GM21528 (cell line): ENCODE measurements around the gene RHOJ.

Experiments used
- ATAC-seq: cut with Tn5 transposase; IDR thresholded peaks from one replicate; pipeline ENCODE4 v1.9.1; 2021; ENCODE audit warnings: mild to moderate bottlenecking, moderate library complexity; ENCODE audit not compliant: unreplicated experiment, low FRiP score

RHOJ gene

DNA sequence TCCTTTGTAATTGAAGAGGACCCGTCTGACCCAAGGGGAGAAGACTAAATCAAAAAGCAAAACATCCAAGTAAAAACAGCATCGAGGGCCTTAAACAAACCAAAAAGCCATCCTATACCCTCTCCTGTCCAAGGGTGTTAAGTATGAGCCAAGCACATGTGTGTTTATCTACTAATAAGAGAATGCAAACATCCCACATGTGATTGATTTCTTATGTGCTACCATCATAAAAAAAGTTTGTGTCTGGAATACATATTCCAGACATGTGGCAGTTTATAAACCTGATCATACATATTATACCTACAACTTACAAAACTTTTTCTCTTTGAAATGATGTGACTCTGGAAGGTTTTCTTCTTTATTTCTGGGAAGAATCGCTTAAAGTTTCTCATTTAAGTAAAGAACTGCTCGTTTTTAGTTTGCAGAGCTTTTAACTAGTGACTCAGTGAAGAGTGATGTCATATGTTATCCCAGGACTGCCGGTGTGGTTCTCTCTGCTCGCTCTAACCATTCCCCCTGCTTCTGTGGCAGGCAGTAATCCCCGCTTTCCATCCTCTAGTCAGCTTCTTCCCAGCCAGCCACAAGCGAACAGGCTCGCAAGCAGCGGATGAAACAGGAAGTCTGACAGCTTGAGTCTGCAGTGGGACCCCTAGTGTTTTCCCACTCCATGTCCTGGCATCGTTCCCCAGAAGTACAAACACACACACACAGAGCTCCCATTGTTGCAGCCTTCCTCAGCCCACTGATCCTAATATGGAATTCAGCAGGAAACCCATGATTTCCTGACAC is 431 bp upstream of the RHOJ start:
- no peak for ATAC-seq

DNA sequence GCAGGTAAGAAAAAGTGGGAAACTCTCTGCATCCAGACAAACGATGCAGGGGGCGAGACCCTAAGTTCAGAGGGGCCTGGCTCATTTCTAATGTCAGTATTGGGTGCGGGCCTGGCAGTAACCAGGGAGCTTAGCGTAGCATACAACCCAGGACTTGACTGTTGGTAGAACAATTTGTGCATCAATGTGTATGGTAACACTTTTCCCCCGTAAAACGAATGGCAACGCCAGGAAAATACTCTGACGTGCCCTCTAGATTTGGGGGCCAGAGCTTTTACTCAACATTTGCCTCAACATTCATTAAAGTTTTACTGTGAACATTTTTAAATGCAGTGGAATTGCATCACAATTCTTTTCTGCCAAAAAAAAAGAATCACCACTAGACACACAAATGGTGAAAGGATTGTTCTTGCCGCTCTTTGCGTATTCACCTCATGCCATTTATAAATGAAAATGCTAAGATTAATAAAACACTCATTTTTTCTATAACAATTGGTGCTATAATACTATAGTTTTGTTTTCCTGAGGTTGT is 867 bp downstream of the RHOJ start:
- ATAC-seq: no peak

DNA sequence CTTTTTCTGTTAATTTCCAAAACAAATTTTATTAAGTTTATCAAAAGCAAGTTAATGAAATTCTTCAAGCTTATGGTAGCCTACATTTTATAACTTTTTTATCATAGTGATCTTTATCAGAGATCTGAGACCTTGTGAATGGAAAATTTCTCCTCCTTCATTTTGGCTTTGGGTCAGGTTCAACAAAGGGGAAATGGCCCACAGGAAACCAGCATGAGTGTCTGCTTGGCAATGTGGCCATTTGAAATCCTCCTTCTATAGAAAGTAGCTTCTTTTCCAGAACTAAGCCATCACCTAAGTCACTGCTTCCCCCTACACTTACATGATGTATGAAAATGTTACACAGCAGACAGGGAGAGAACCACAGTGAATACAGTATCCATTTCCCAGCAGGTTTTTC is 1.6 kb downstream of the RHOJ start:
- ATAC-seq: no peak

DNA sequence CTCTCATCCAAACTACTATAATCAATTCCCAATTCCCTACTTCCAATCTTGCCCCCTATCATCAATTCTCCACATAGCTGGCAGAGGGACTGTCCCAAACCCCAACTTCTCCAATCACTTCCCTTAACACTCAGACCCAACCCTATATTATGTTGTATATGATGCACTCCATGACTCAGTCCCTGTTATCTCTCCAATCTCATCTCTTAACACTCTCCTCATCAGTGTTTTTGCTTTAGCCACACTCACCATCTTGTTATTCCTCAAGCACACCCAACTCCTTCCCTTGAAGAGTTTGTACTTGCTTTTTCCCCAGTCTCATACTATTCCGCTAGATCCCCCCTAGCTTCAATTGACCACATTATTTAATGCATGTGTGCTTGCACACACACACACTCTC is 4.9 kb downstream of the RHOJ start:
- no peak for ATAC-seq

DNA sequence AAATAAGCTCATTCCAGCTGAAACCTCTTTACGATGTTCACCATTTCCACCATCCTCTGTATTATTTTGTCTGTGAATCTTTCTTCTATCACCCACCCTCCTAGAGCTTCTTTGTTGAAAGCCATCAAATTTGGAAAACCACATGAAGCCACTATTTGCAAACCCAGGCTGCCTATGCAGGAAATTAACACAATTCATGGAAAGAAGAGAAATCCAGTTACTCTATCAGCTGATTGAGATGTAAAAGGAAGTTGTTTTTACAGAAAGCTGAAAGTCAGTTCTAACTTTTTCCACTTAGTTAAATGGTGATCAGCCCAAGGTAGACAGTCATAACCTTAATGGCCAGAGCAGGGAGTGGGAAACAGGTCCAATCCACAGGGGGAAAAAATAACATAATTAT is 6.6 kb downstream of the RHOJ start:
- ATAC-seq: no peak

DNA sequence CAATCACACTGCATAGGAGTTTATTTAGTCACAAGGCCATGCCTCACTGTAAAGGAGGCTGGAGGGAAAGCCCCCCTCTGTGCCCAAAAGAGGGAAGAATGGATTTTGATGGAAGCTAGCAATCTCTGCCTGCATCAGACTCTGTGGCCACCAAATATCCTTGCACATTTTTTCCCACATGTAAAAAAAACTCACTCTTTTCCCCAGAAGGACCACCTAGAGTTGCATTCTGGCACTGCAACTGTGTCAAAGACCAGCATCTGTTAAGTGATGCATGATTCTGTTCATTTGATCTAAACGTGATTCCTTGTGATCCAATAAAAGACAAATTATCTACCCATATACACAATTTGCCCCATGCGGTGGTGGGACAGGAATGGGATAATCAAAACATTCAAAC is 8.0 kb downstream of the RHOJ start:
- ATAC-seq: no peak

DNA sequence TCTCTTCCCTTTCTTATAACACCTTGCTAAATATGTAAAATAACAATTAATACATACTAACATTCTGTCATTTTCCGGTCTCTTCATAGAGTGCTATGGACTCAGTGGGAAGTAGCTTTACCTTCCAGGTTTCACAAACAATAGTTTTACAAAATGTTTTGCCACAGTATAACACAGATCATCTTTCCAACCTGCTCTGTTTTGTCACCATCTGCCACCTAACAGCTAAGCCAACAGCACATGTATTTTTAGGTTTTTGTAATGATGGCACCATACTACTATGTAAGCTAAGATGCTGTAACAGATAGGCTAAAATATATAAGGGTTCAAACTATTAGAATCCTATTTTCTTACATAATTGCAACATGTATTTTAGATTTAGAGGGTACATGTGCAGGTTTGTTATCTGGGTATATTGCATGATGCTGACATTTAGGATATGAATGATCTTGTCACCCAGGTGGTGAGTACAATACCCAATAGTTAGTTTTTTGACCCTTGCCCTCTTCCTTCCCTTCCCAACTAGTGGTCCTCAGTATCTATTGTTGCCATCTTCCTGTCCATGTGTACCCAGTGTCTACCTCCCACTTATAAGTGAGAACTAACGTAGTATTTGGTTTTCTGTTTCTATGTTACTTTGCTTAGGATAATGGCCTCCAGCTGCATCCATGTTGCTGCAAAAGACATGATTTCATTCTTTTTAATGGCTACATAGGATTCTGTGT is 8.7 kb downstream of the RHOJ start:
- no peak for ATAC-seq

DNA sequence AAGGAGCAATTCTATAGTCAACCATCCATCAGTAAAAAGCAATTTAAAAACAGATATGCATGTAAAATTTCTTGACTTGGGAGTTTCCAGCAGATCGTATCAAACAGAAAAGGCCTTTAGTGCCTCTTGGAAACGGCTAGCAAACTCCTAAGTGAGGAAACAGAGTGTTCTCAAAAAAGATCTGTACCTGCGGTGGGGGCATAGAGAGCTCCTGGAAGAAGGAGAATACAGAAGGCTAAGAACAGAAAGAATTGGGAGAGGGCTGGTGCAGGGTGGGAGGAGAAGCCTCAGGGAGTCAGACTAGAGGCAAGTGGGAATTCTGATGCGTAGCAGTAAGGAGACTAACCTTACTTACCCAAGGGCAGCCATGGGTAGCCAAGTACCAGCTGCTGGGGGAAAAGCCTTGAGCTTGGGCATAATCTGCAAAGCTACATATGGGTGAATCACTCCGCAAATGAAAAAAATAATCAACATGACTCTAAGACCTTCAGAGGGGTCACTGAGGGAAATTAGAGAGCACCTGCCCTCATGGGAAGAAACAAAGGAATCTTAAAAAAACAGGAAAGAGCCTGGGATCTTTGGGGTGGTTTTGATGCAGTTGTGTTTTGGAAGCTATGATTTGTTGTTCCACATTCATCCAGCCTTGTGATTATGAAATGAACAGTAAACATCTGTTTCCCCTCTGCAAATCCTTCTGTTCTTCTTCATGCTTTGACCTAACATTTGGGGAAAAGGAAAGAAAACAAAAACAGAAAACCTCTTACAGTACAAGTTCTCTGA is 10.4 kb downstream of the RHOJ start:
- no peak for ATAC-seq

DNA sequence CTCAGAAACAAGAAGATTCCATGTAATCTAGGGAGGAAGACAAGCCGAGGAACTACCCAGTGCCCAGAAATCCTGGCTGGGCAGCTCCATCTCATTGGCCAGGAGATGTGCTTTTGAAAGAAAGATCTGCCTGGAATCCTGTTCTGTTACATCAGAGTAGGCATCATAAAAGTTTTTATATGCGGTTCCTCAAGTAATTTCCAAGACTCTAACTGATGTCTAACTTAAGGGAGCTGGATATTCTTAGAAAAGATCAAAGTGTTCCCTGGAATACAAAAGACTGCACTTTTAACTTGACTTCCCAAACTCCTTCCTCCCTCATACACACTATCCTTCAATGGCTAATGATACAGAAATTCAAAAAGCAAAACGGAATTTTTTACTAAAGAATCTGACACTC is 16.3 kb downstream of the RHOJ start:
- no peak for ATAC-seq

DNA sequence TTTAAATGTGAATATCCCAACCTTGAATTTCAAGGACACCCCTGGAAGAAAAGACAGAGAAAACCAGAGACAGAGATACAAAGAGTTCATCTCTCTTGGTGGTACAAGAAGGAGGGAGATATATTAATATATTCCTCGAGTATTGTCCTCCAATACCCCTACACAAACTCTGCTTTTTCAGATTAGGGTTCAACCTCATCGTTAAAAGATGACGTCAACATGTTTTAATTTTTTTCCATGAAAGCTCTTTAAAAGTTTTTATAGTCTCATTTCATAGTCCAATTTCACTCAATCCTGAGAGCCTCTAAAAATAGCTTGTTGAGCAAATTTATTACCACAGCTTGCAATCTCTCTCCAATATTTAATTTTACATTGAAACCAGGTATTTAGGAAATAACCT is 19.4 kb downstream of the RHOJ start:
- ATAC-seq: no peak

DNA sequence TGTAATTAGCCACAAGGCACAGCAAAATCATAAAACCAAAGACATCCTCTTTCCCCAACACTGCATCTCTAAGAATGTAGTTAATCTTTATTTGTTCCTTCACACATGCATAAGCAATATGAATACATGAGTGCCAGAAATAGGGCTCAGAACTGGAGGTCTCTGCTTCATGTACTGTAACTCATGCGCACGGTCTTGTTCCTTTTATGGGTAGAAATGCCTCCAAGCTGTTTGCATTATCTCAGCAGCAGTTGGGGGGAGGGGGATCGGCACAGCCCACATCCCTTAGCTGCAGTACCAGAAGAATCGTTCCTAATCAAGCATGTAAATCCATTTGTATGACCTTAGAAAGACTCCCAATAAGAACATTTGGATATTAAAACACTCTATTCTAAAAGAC is 20.0 kb downstream of the RHOJ start:
- no peak for ATAC-seq

DNA sequence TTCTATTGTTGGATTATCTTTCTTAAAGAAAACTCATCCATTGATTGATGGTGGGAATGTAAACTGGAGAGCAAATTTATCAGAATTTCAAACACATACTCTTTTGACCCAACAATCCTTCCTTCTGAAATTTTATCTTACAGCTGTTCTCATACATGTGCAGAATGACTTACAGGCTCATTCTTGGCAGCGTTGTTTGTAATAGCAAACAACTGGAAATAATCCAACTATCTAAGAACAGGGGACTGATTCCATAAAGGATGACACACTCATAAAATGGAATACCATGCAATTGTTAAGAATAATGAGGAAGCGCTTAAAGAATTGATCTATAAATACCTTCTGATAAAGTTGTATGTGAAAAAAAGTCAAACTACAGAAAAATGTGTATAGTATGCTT is 24.0 kb downstream of the RHOJ start:
- ATAC-seq: no peak

DNA sequence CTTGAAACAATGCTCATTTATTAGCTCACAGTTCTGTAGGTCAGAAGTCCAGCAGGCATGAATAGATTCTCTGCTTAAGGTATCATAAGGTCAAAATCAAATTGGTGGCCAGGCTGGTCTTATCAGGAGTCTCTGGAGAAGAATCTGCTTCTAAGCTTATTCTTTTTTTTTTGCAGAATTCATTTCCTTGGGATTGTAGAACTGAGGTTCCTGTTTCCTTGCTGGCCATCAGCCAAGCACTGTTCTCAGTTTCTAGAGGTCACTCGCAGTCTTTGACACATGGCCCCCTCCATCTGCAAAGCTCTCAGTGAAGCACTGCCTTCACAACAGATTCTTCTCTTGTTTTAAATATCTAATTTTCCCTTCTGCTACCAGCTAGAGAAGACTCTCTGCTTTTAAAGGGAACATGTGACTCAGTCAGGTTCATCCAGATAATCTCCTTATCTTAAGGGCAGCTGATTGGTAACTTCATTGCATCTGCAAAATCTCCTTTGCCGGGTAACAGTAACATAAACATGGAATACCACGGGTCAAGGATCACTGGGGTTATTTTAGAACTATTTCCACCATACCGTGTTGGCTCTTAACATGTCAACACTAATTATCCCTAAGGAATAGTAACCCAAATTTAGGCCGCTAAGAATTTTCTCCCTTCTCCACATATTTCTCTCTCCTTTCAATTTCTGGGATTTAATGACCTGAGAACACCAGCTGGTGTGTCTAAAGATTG is 25.3 kb downstream of the RHOJ start:
- no peak for ATAC-seq

DNA sequence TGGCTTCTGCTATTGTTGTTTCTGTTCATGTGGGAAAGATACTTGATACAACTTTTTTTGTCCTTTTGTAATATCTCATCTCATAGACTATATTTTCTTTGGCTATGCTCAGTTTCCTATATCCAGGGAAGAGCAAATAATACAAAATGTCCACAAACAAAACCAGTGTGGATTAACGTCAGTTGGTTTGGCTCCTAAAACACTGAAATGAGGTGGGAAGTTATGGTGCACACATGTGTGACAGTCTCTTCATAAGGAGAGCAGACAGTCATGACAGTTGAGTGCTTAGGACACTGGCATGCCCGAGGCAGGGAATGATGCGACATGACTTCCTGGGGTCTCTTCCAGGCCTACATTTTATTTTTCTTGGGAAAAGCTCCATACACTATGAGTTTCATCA is 27.5 kb downstream of the RHOJ start:
- ATAC-seq: no peak

DNA sequence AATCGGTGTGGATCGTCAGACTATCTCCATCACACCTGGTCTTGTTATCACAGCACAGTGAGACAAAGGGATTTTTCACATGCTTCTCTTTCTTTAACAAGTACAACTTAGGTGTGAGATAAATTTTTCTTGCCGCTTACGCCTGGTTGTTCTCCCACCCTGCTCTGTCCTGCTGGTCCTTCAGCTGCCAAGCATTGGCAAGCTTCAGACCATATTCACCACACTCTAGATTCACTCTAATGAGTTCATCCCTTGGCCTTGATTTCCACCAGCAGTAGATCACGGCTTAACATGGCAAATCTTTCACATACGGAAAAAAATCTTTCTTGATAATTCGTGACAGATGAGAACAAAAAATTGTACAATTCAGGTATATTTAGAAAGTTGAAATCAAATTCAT is 33.5 kb downstream of the RHOJ start:
- ATAC-seq: no peak

DNA sequence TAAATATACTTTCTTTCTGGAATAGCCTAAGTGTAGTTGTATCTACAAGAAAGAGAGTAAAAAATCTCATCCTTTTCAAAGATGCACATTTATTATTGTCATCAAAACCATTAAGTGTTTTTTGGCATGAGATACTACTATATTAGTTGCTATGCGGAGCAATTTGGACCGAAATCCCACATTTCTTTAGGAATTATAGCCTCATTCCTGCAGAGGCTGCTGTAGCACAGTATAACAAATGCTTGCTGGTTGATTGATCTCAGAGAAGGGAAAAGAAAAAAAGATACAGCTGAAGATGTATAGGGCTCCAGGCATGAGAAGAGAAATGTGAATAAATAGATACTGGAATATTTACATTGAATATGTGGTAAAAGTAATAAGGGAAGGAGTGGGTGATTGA is 36.0 kb downstream of the RHOJ start:
- no peak for ATAC-seq

DNA sequence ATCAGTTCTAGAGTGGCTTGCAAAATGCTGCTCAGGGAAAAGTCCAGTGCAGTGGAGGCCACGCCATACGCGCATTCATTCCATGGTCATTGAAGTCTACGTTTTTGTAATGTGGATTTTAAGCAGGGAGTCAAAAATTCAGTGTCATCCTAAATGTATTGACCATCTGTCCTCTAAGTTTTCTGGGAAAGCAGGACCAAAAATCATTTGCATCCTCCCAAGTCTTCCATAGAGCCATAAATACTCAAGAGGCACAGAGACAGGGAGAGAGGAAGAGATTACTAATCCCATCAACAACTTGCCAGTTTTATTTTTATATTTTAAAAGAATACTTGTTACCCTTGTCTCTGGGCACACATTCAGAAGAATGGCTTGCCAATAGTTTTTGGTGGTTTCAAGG is 36.9 kb downstream of the RHOJ start:
- no peak for ATAC-seq

DNA sequence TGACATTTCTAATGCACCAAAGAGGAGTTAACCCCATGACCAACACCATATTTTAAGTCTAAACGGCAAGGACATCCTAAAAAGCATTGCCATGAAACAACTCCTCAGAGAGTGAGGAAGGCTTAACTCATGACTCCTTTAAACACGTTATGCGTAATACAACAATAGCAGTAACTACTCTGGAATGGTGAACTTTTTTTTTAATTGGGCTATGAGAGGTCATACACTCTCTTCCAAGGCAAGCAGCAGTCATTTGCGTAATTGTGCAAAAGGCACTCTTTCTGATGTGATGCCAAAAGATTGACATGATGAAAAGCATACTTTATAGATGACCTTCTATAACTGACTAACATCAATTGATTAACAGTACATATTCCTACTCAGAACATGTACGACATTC is 39.4 kb downstream of the RHOJ start:
- no peak for ATAC-seq

DNA sequence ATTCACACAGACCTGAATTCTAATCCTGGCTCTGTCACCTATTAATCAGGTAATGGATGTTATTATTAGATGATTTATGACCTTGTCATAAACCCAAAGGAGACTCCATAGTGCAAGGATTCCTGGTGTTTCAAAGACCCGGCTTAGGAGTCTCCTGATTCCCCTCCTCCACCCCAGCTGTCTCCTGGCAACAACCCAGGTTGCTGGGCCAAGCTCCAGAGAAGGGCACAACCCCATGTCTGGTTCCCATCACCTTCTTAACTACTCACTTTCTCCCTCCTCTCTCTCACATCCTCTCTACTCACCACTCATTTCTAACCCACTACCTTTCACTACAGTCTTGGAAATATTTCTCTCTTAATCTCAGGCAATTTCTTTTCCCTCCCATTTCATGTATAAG is 41.6 kb downstream of the RHOJ start:
- no peak for ATAC-seq

DNA sequence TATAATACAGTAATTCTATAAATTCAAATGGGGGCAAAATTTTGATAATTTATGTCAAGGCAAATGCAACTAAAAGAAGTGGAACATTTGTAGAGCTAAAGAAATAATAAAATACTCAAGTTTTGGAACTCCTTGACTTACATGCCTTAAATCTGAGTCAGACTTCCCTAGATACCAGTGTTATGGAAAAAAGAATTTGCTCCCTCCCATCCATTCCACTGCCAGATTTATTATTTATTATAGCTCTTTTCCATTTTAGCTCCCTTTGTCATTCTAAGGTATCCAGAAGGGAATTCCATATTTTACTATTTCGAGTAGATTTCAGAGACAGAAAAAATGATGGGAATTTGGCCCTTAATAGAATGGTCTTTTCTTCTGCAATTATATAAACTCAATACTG is 44.0 kb downstream of the RHOJ start:
- no peak for ATAC-seq

DNA sequence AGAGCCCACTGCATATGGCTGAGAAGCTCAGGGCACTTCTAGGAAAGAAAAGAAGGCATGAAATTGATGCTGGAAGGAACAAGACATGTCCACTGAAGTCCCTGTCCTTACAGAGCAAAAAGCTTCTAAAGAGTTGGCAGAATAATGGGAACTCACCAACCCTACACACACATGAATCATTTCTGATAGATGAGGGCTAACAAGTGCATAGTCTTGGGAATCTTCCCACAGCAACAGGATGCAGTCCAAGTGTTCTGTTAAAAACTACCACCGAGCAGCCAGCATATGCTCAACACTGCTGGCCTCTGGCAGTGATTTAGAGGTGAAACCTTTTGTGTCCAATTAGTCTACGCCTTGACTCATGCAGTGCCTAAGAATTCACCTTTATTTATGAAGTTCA is 44.8 kb downstream of the RHOJ start:
- no peak for ATAC-seq
